Transverse colon (tissue), 4 donors: Measurements from ENCODE around the gene SF3B3.

ENCODE experiments used
- POLR2A ChIP-seq: fragments of 450-650 bp; IDR thresholded peaks from one replicate; pipeline ENCODE4 v1.6.1; 2016; ENCODE audit warnings: antibody characterized with exemption, mild to moderate bottlenecking, moderate library complexity
- POLR2AphosphoS5 ChIP-seq, 3 donors: sonication (generic); formaldehyde crosslinking; IDR thresholded peaks; one replicate each; pipeline ENCODE4 v1.6.1; 2016; ENCODE audit warnings: antibody characterized with exemption in 3 of 3
- TF ChIP-seq, protein P1 (sequence below), 5 experiments: fragments of 200-600 bp in 3 of 5; fragments of 450-650 bp in 2 of 5; sonication (generic) in 3 of 5; IDR thresholded peaks; 1 replicate in 2 of 5; 2 replicates in 3 of 5; pipeline ENCODE4 v1.5.1; 2016 to 2017; ENCODE audit warnings: antibody characterized with exemption in 5 of 5, inconsistent platforms in 3 of 5, mild to moderate bottlenecking in 2 of 5, moderate library complexity in 1 of 5

DNA sequence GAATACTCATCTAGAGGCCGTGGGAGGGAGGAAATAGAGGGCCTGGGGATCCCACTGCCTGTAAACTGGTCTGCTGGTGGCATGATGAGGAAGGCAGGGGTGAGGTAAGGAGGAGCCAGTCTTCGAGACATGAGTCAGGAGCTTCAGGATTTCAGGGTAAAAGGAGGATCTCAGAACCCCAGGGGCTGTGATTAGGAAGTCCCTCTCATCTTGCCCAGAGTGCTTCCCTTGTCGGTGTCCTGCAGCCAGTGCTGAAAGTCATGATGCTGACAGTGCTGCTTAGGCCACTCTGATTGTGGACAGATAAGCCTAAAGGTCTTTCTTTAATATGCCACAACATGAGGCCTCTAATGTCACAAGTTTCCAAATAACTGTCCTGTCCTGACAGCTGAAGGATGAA is 29.8 kb upstream of the SF3B3 start:
- TF ChIP-seq, protein P1, sequence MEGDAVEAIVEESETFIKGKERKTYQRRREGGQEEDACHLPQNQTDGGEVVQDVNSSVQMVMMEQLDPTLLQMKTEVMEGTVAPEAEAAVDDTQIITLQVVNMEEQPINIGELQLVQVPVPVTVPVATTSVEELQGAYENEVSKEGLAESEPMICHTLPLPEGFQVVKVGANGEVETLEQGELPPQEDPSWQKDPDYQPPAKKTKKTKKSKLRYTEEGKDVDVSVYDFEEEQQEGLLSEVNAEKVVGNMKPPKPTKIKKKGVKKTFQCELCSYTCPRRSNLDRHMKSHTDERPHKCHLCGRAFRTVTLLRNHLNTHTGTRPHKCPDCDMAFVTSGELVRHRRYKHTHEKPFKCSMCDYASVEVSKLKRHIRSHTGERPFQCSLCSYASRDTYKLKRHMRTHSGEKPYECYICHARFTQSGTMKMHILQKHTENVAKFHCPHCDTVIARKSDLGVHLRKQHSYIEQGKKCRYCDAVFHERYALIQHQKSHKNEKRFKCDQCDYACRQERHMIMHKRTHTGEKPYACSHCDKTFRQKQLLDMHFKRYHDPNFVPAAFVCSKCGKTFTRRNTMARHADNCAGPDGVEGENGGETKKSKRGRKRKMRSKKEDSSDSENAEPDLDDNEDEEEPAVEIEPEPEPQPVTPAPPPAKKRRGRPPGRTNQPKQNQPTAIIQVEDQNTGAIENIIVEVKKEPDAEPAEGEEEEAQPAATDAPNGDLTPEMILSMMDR (IDR thresholded peaks at IDR 0.05) = no peak
- TF ChIP-seq POLR2A (no peak), POLR2AphosphoS5 (IDR thresholded peaks at IDR 0.05) (no peak)
